Stimulated activated CD4-positive, alpha-beta T cell treated with anti-CD3 and anti-CD28 coated beads, Interleukin-2, amount 100 ng/mL, for 24 hours (primary cell): Measurements from ENCODE around the gene ARHGAP21.
"Not testable (repeated sequence)": the region's sequence is repeated elsewhere in the genome, so short reads cannot be mapped to it uniquely, and the experiment has no call there.

Source experiments
- DNase-seq, 2 donors: peaks; one replicate each; pipeline ENCODE4 v3.0.0-alpha.2; 2020

The ARHGAP21 gene

GRCh38 chr10:24621035-24621795 lies 102.5 kb downstream of the ARHGAP21 start:
- DNase-seq = not testable (repeated sequence)

- not testable (repeated sequence) for DNase-seq
Measured at GRCh38 chr10:24619994-24620310, 103.7 kb downstream of the ARHGAP21 start.

GRCh38 chr10:24619291-24619993 lies 104.2 kb downstream of the ARHGAP21 start:
- DNase-seq = not testable (repeated sequence)

GRCh38 chr10:24618401-24618800 lies 105.3 kb downstream of the ARHGAP21 start:
- DNase-seq = no peak

- DNase-seq = peak; percentile 57 to 62
Measured at GRCh38 chr10:24617771-24618396, 105.8 kb downstream of the ARHGAP21 start.

GRCh38 chr10:24616536-24616935 lies 107.2 kb downstream of the ARHGAP21 start:
- no peak for DNase-seq

GRCh38 chr10:24606021-24606420 lies 117.7 kb downstream of the ARHGAP21 start:
- DNase-seq = no peak

GRCh38 chr10:24605141-24605540 lies 118.5 kb downstream of the ARHGAP21 start:
- no peak for DNase-seq

GRCh38 chr10:24603333-24603732 lies 120.4 kb downstream of the ARHGAP21 start:
- DNase-seq = no peak

- no peak for DNase-seq
Measured at GRCh38 chr10:24597961-24598360, 125.7 kb downstream of the ARHGAP21 start.

- DNase-seq = no peak
Measured at GRCh38 chr10:24597426-24597825, 126.3 kb downstream of the ARHGAP21 start.

GRCh38 chr10:24596217-24596930 lies 127.3 kb downstream of the ARHGAP21 start:
- no peak for DNase-seq

- no peak for DNase-seq
Measured at GRCh38 chr10:24590697-24591457, 132.8 kb downstream of the ARHGAP21 start.

GRCh38 chr10:24589265-24589664 lies 134.4 kb downstream of the ARHGAP21 start:
- DNase-seq = no peak

- DNase-seq = no peak
Measured at GRCh38 chr10:24579906-24580305, 143.8 kb downstream of the ARHGAP21 start.

- no peak for DNase-seq
Measured at GRCh38 chr10:24579448-24579847, 144.2 kb downstream of the ARHGAP21 start.

GRCh38 chr10:24575481-24576002 lies 148.1 kb downstream of the ARHGAP21 start:
- no peak for DNase-seq

GRCh38 chr10:24574578-24575155 lies 149.0 kb downstream of the ARHGAP21 start:
- DNase-seq = no peak

GRCh38 chr10:24574161-24574560 lies 149.5 kb downstream of the ARHGAP21 start:
- DNase-seq = no peak

GRCh38 chr10:24571870-24572450 lies 151.7 kb downstream of the ARHGAP21 start:
- no peak for DNase-seq

GRCh38 chr10:24570658-24571426 lies 152.8 kb downstream of the ARHGAP21 start:
- DNase-seq = no peak
